SK-N-MC (cell line): ENCODE data around the gene MMP17.

Experiments
- DNase-seq: peaks from one replicate; pipeline ENCODE4 v3.0.0-alpha.2; 2011; ENCODE audit warnings: low read depth, low spot score
- H3K27ac ChIP-seq: fragments of 200-600 bp; sonication (generic); 2 replicates; pipeline ENCODE4 v1.5.1; 2016; ENCODE audit warnings: mixed run types
- H3K36me3 ChIP-seq: fragments of 200-600 bp; sonication (generic); 2 replicates; pipeline ENCODE4 v1.6.1; 2017; ENCODE audit warnings: antibody characterized with exemption, low read length, mixed read lengths; ENCODE audit not compliant: insufficient read depth
- H3K4me3 ChIP-seq: fragments of 200-600 bp; sonication (generic); 2 replicates; pipeline ENCODE4 v1.5.1; 2016
- H3K9ac ChIP-seq: fragments of 200-600 bp; sonication (generic); 2 replicates; pipeline ENCODE4 v1.8.0; 2017; ENCODE audit warnings: mixed run types, mixed read lengths; ENCODE audit not compliant: insufficient read length
- H3K9me3 ChIP-seq: fragments of 200-600 bp; sonication (generic); 2 replicates; pipeline ENCODE4 v1.6.1; 2017; ENCODE audit warnings: low read depth, mild to moderate bottlenecking, antibody characterized with exemption, low read length, moderate library complexity, mixed read lengths
- EZH2 ChIP-seq: fragments of 200-600 bp; sonication (generic); IDR thresholded peaks from one replicate; pipeline ENCODE4 v1.6.1; 2017; ENCODE audit warnings: antibody characterized with exemption
- FOXP2 ChIP-seq: optimal IDR thresholded peaks from 2 replicates; pipeline ENCODE3; 2011; ENCODE audit warnings: mild to moderate bottlenecking, moderate library complexity; ENCODE audit not compliant: insufficient read depth; ENCODE audit errors: extremely low read length, control extremely low read depth
- POLR2AphosphoS5 ChIP-seq: IDR thresholded peaks from 2 replicates; pipeline ENCODE4 v1.6.1; 2012; ENCODE audit warnings: mild to moderate bottlenecking, low read depth, low read length, borderline replicate concordance

MMP17 gene

GRCh38 chr12:131892711-131893604, 64.8 kb downstream of the MMP17 start:
- H3K9me3 ChIP-seq: no peaks in the 10 kb centered on the region
- no peak for TF ChIP-seq POLR2AphosphoS5
- TF ChIP-seq EZH2: no peak
- no peak for TF ChIP-seq FOXP2
- 0 out of 2 replicates have a peak overlapping the region, but pooled peaks have one; percentile 10 for H3K27ac ChIP-seq
- no peak overlapping the region for H3K9ac ChIP-seq
- peaks cover 11% of the 10 kb centered on the region; the same call in 1 of the 2 replicates for H3K36me3 ChIP-seq
- H3K4me3 ChIP-seq: no peak overlapping the region
- no peak for DNase-seq

GRCh38 chr12:131893605-131894312, 65.6 kb downstream of the MMP17 start:
- 0 out of 2 replicates have a peak overlapping the region, but pooled peaks have one; percentile 42 for H3K4me3 ChIP-seq
- H3K9ac ChIP-seq: no peak overlapping the region
- H3K9me3 ChIP-seq: no peaks in the 10 kb centered on the region
- no peak for TF ChIP-seq POLR2AphosphoS5
- TF ChIP-seq EZH2: no peak
- no peak for TF ChIP-seq FOXP2
- no peak for DNase-seq
- H3K36me3 ChIP-seq: peaks cover 13% of the 10 kb centered on the region; the same call in 1 of the 2 replicates
- peak overlapping the region; percentile 10; the same call in 1 of the 2 replicates for H3K27ac ChIP-seq

GRCh38 chr12:131894313-131894860, 66.2 kb downstream of the MMP17 start, which contains the start of gene ULK1:
Gene ULK1 (plus strand): TSS chr12:131894622. CDS start chr12:131895002, 380 bp downstream.
- H3K9me3 ChIP-seq: no peaks in the 10 kb centered on the region
- peak within 1 kb of the TSS; percentile 10; the same call in 1 of the 2 replicates for H3K27ac ChIP-seq
- TF ChIP-seq POLR2AphosphoS5 (peak; percentile 93), FOXP2 (no peak), EZH2 (no peak)
- H3K36me3 ChIP-seq: peaks cover 13% of the 10 kb centered on the region; the same call in 1 of the 2 replicates
- peak within 1 kb of the TSS; percentile 94 for H3K4me3 ChIP-seq
- peak; percentile 30 for DNase-seq
- peak within 1 kb of the TSS; percentile 95 for H3K9ac ChIP-seq

- no peak for TF ChIP-seq EZH2
- no peak for TF ChIP-seq FOXP2
- TF ChIP-seq POLR2AphosphoS5: no peak
- Histone ChIP-seq H3K27ac (no peak overlapping the region), H3K9me3 (no peaks in the 10 kb centered on the region), H3K36me3 (peaks cover 13% of the 10 kb centered on the region; the same call in 1 of the 2 replicates), H3K9ac (peak overlapping the region; percentile 95), H3K4me3 (peak overlapping the region; percentile 94)
- no peak for DNase-seq
Measured at GRCh38 chr12:131894981-131895639, 66.9 kb downstream of the MMP17 start.

- H3K9me3 ChIP-seq: no peaks in the 10 kb centered on the region
- H3K4me3 ChIP-seq: peak overlapping the region; percentile 94
- no peak overlapping the region for H3K27ac ChIP-seq
- no peak for TF ChIP-seq FOXP2
- no peak for TF ChIP-seq EZH2
- TF ChIP-seq POLR2AphosphoS5: no peak
- peaks cover 13% of the 10 kb centered on the region; the same call in 1 of the 2 replicates for H3K36me3 ChIP-seq
- H3K9ac ChIP-seq: peak overlapping the region; percentile 95
- no peak for DNase-seq
Measured at GRCh38 chr12:131895640-131896079, 67.5 kb downstream of the MMP17 start.

GRCh38 chr12:131896080-131896810, 68.1 kb downstream of the MMP17 start:
- Histone ChIP-seq H3K27ac (no peak overlapping the region), H3K4me3 (peak overlapping the region; percentile 94), H3K9me3 (no peaks in the 10 kb centered on the region), H3K36me3 (peaks cover 13% of the 10 kb centered on the region; the same call in 1 of the 2 replicates), H3K9ac (peak overlapping the region; percentile 95)
- TF ChIP-seq EZH2 (no peak), POLR2AphosphoS5 (no peak), FOXP2 (no peak)
- DNase-seq: no peak

- TF ChIP-seq POLR2AphosphoS5: no peak
- no peak for TF ChIP-seq FOXP2
- no peak for TF ChIP-seq EZH2
- Histone ChIP-seq H3K4me3 (no peak overlapping the region), H3K27ac (no peak overlapping the region), H3K9ac (no peak overlapping the region), H3K36me3 (peaks cover 13% of the 10 kb centered on the region; the same call in 1 of the 2 replicates), H3K9me3 (no peaks in the 10 kb centered on the region)
- no peak for DNase-seq
Measured at GRCh38 chr12:131896811-131897270, 68.6 kb downstream of the MMP17 start.
